HepG2 (cell line): ENCODE measurements around the gene CPLX3. TPM values are rescaled to one million over a fixed set of nuclear protein-coding genes. Genes with fewer than 3 reads are reported as not detected.

Source experiments
- AGO2 ChIP-seq: fragments of 200-400 bp; formaldehyde crosslinking; optimal IDR thresholded peaks from 2 replicates; pipeline ENCODE3; 2017; ENCODE audit warnings: mild to moderate bottlenecking, low read depth, low read length, moderate library complexity
- ARNT2 ChIP-seq: sonication (generic); formaldehyde crosslinking; IDR thresholded peaks from 2 replicates; pipeline ENCODE4 v1.8.0; 2022; ENCODE audit warnings: mild to moderate bottlenecking, low read depth, missing genetic modification reagents, moderate library complexity
- EZH2 ChIP-seq: conservative IDR thresholded peaks from 2 replicates; pipeline ENCODE4 v1.6.1; 2012; ENCODE audit warnings: mild to moderate bottlenecking, low read depth, low read length, moderate library complexity
- RBM39 ChIP-seq: fragments of 200-400 bp; formaldehyde crosslinking; IDR thresholded peaks from one replicate; pipeline ENCODE4 v1.6.1; 2018; ENCODE audit warnings: antibody characterized with exemption, mild to moderate bottlenecking, low read depth, low read length; ENCODE audit not compliant: poor library complexity, severe bottlenecking
- SAP130 ChIP-seq: IDR thresholded peaks from 2 replicates; pipeline ENCODE4 v1.6.1; 2016; ENCODE audit warnings: low read depth
- ZNF343 ChIP-seq: sonication (generic); formaldehyde crosslinking; IDR thresholded peaks from 2 replicates; pipeline ENCODE4 v1.4.0; 2020; ENCODE audit warnings: mild to moderate bottlenecking, missing genetic modification reagents
- ZNF589 ChIP-seq: sonication (generic); formaldehyde crosslinking; conservative IDR thresholded peaks from 2 replicates; pipeline ENCODE4 v1.8.0; 2022; ENCODE audit warnings: mild to moderate bottlenecking, moderate library complexity, missing genetic modification reagents
- polyA plus RNA-seq, 8 experiments: library from polyadenylated mRNA; depleted of rRNA in 3 of 8; stranded (reverse) in 7 of 8; unstranded in 1 of 8; fragments of >200 nt; fragmentation: Illumina TruSeq in 4 of 8; extraction: Trizol in 4 of 8; gene quantifications; 2 replicates each; pipeline versions ENCODE4 v1.2.1 to v1.2.3, GENCODE V29; 2011 to 2016; ENCODE audit warnings: low read depth in 4 of 8, missing spikeins in 1 of 8, mixed read lengths in 1 of 8; ENCODE audit not compliant: insufficient read depth in 1 of 8
- total RNA-seq, 5 experiments: library from RNA; depleted of rRNA; stranded (reverse); fragments of >200 nt; fragmentation: Illumina TruSeq; extraction: Trizol; gene quantifications; 2 replicates each; pipeline ENCODE4 v1.2.3, GENCODE V29; 2016; ENCODE audit warnings: low read depth in 1 of 5
- TF ChIP-seq, protein P1 (sequence below): sonication (generic); formaldehyde crosslinking; IDR thresholded peaks from 2 replicates; pipeline ENCODE4 v1.8.1; 2022; ENCODE audit warnings: low read depth, mild to moderate bottlenecking, missing genetic modification reagents
- TF ChIP-seq, protein P2 (sequence below): sonication (generic); formaldehyde crosslinking; IDR thresholded peaks from 2 replicates; pipeline ENCODE4 v1.4.0; 2020; ENCODE audit warnings: missing genetic modification reagents
- TF ChIP-seq, protein P3 (sequence below): sonication (generic); formaldehyde crosslinking; IDR thresholded peaks from 2 replicates; pipeline ENCODE4 v1.5.1; 2020; ENCODE audit warnings: mild to moderate bottlenecking, missing genetic modification reagents
- TF ChIP-seq, protein P4 (sequence below): sonication (generic); formaldehyde crosslinking; IDR thresholded peaks from 2 replicates; pipeline ENCODE4 v1.4.0; 2020; ENCODE audit warnings: missing genetic modification reagents

Gene CPLX3
- total and polyA plus RNA-seq, 2 of the 13 experiments (the other 11 are each of a cell fraction or from before 2014, with no cell fraction given), result not detected

DNA sequence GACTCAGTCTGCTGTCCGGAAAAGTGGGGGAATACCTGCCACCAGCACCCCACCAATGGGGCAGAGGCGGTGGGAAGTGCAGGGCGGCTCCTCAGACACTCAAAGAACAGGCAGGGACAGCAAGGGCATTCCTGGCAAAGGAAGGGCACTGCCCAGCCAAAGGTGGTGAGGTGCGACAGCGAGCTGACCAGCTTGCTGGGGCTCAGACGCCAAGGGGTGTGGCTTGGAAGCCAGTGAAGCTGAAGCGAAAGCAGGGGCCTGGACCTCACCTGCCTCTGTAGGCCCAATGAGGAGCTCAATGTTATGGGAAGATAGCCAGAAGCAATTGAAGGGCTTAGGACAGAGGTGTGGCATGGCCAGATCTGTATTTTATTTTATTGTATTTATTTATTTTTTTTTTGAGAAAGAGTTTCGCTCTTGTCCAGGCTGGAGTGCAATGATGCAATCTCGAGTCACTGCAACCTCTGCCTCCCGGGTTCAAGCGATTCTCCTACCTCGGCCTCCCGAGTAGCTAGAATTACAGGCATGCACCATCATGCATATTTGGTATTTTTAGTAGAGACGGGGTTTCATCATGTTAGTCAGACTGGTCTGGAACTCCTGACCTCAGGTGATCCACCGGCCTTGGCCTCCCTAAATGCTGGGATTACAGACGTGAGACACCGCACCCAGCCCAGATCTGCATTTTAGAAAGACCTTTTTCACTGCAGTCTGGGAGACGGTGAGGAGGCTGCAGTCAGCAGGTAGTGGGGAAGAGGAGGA, 18.2 kb upstream of the CPLX3 start (continued):
- TF ChIP-seq AGO2 (no peak), ZNF343 (CRISPR knock-in tag) (no peak), ZNF589 (CRISPR knock-in tag) (no peak), SAP130 (CRISPR knock-in tag) (no peak), RBM39 (no peak), EZH2 (no peak), ARNT2 (no peak)
- TF ChIP-seq, protein P1, sequence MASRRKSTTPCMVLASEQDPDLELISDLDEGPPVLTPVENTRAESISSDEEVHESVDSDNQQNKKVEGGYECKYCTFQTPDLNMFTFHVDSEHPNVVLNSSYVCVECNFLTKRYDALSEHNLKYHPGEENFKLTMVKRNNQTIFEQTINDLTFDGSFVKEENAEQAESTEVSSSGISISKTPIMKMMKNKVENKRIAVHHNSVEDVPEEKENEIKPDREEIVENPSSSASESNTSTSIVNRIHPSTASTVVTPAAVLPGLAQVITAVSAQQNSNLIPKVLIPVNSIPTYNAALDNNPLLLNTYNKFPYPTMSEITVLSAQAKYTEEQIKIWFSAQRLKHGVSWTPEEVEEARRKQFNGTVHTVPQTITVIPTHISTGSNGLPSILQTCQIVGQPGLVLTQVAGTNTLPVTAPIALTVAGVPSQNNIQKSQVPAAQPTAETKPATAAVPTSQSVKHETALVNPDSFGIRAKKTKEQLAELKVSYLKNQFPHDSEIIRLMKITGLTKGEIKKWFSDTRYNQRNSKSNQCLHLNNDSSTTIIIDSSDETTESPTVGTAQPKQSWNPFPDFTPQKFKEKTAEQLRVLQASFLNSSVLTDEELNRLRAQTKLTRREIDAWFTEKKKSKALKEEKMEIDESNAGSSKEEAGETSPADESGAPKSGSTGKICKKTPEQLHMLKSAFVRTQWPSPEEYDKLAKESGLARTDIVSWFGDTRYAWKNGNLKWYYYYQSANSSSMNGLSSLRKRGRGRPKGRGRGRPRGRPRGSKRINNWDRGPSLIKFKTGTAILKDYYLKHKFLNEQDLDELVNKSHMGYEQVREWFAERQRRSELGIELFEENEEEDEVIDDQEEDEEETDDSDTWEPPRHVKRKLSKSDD, result no peak
- TF ChIP-seq, protein P2, sequence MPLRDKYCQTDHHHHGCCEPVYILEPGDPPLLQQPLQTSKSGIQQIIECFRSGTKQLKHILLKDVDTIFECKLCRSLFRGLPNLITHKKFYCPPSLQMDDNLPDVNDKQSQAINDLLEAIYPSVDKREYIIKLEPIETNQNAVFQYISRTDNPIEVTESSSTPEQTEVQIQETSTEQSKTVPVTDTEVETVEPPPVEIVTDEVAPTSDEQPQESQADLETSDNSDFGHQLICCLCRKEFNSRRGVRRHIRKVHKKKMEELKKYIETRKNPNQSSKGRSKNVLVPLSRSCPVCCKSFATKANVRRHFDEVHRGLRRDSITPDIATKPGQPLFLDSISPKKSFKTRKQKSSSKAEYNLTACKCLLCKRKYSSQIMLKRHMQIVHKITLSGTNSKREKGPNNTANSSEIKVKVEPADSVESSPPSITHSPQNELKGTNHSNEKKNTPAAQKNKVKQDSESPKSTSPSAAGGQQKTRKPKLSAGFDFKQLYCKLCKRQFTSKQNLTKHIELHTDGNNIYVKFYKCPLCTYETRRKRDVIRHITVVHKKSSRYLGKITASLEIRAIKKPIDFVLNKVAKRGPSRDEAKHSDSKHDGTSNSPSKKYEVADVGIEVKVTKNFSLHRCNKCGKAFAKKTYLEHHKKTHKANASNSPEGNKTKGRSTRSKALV (CRISPR knock-in tag), result no peak
- TF ChIP-seq, protein P3, sequence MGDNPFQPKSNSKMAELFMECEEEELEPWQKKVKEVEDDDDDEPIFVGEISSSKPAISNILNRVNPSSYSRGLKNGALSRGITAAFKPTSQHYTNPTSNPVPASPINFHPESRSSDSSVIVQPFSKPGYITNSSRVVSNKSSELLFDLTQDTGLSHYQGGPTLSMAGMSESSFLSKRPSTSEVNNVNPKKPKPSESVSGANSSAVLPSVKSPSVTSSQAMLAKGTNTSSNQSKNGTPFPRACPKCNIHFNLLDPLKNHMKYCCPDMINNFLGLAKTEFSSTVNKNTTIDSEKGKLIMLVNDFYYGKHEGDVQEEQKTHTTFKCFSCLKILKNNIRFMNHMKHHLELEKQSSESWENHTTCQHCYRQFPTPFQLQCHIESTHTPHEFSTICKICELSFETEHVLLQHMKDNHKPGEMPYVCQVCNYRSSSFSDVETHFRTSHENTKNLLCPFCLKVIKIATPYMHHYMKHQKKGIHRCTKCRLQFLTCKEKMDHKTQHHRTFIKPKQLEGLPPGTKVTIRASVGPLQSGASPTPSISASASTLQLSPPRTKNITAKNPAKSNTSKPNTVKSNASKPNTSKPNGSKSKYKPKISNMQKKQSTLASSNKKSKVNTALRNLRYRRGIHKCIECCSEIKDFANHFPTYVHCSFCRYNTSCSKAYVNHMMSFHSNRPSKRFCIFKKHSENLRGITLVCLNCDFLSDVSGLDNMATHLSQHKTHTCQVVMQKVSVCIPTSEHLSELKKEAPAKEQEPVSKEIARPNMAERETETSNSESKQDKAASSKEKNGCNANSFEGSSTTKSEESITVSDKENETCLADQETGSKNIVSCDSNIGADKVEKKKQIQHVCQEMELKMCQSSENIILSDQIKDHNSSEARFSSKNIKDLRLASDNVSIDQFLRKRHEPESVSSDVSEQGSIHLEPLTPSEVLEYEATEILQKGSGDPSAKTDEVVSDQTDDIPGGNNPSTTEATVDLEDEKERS (CRISPR knock-in tag), result no peak
- TF ChIP-seq, protein P4, sequence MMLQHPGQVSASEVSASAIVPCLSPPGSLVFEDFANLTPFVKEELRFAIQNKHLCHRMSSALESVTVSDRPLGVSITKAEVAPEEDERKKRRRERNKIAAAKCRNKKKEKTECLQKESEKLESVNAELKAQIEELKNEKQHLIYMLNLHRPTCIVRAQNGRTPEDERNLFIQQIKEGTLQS (CRISPR knock-in tag), result no peak
